Neural cell (in vitro differentiated cells): ENCODE measurements around the gene LRMDA. TPM values are rescaled to one million over a fixed set of nuclear protein-coding genes. Genes with fewer than 3 reads are reported as not detected.

ENCODE experiments used
- H2AFZ ChIP-seq: fragments of 200-600, 300-800 bp; sonication (generic), shearing (Covaris generic); 2 replicates; pipeline ENCODE4 v1.6.0; 2014; ENCODE audit warnings: low read depth, mild to moderate bottlenecking, antibody characterized with exemption, low read length, moderate library complexity
- H3F3A ChIP-seq: fragments of 200-600 bp; shearing (Covaris generic); 2 replicates; pipeline ENCODE4 v1.6.1; 2016; ENCODE audit warnings: mild to moderate bottlenecking, moderate library complexity, mixed read lengths, antibody characterized with exemption, low read length; ENCODE audit not compliant: insufficient read depth, poor library complexity, severe bottlenecking
- H3K27ac ChIP-seq: fragments of 200-600, 300-800 bp; sonication (generic), shearing (Covaris generic); 2 replicates; pipeline ENCODE4 v1.5.1; 2014; ENCODE audit warnings: mild to moderate bottlenecking, low read length, moderate library complexity
- H3K27me3 ChIP-seq: fragments of 300-800, 200-600 bp; sonication (generic), shearing (Covaris generic); 2 replicates; pipeline ENCODE4 v1.6.0; 2014; ENCODE audit warnings: mild to moderate bottlenecking, low read depth, low read length, moderate library complexity; ENCODE audit not compliant: insufficient read depth
- H3K36me3 ChIP-seq: fragments of 300-800, 200-600 bp; sonication (generic), shearing (Covaris generic); 2 replicates; pipeline ENCODE4 v1.5.1; 2014; ENCODE audit warnings: mild to moderate bottlenecking, antibody characterized with exemption, low read length, moderate library complexity; ENCODE audit not compliant: insufficient read depth
- H3K4me2 ChIP-seq: fragments of 300-800, 200-600 bp; sonication (generic), shearing (Covaris generic); 2 replicates; pipeline ENCODE4 v1.6.0; 2014; ENCODE audit warnings: mild to moderate bottlenecking, low read length
- H3K4me3 ChIP-seq: fragments of 300-800, 200-600 bp; sonication (generic), shearing (Covaris generic); 2 replicates; pipeline ENCODE4 v1.5.1; 2014; ENCODE audit warnings: mild to moderate bottlenecking, low read length, moderate library complexity
- H3K79me2 ChIP-seq: fragments of 200-600 bp; shearing (Covaris generic); replicated peaks from 2 replicates; pipeline ENCODE4 v1.6.0; 2014; ENCODE audit warnings: mild to moderate bottlenecking, low read length, moderate library complexity; ENCODE audit not compliant: insufficient read depth
- H3K9ac ChIP-seq: fragments of 300-800, 200-600 bp; sonication (generic), shearing (Covaris generic); 2 replicates; pipeline ENCODE4 v1.6.1; 2016; ENCODE audit warnings: mild to moderate bottlenecking, low read length, mixed read lengths
- H3K9me2 ChIP-seq: fragments of 200-600 bp; shearing (Covaris generic); 2 replicates; pipeline ENCODE4 v1.6.1; 2016; ENCODE audit warnings: mild to moderate bottlenecking, low read length, mixed read lengths; ENCODE audit not compliant: insufficient read depth
- H3K9me3 ChIP-seq: fragments of 200-600, 300-800 bp; sonication (generic), shearing (Covaris generic); 2 replicates; pipeline ENCODE4 v1.6.1; 2016; ENCODE audit warnings: mild to moderate bottlenecking, mixed run types, low read length, moderate library complexity, mixed read lengths
- H4K20me1 ChIP-seq: fragments of 200-600 bp; shearing (Covaris generic); 2 replicates; pipeline ENCODE4 v1.6.1; 2016; ENCODE audit warnings: mild to moderate bottlenecking, mixed run types; ENCODE audit not compliant: insufficient read depth
- EP300 ChIP-seq: fragments of 450-650 bp; conservative IDR thresholded peaks from 2 replicates; pipeline ENCODE4 v1.6.1; 2014; ENCODE audit warnings: antibody characterized with exemption, mild to moderate bottlenecking, moderate library complexity; ENCODE audit not compliant: poor library complexity, severe bottlenecking
- EZH2 ChIP-seq: fragments of 200-600, 300-800 bp; shearing (Covaris generic), sonication (generic); IDR thresholded peaks from 2 replicates; pipeline ENCODE4 v1.6.1; 2014; ENCODE audit warnings: antibody characterized with exemption, low read length, borderline replicate concordance, mild to moderate bottlenecking; ENCODE audit not compliant: insufficient read depth, poor library complexity, severe bottlenecking
- MXI1 ChIP-seq: fragments of 450-650 bp; conservative IDR thresholded peaks from 2 replicates; pipeline ENCODE4 v1.6.1; 2014; ENCODE audit warnings: antibody characterized with exemption, mild to moderate bottlenecking; ENCODE audit not compliant: poor library complexity, severe bottlenecking
- POLR2AphosphoS5 ChIP-seq: IDR thresholded peaks from 2 replicates; pipeline ENCODE4 v1.6.1; 2012
- RAD21 ChIP-seq: fragments of 450-650 bp; conservative IDR thresholded peaks from 2 replicates; pipeline ENCODE4 v1.6.1; 2014; ENCODE audit warnings: antibody characterized with exemption, mild to moderate bottlenecking, moderate library complexity
- SMC3 ChIP-seq: fragments of 450-650 bp; conservative IDR thresholded peaks from 2 replicates; pipeline ENCODE4 v1.6.1; 2014; ENCODE audit warnings: antibody characterized with exemption, mild to moderate bottlenecking, moderate library complexity; ENCODE audit not compliant: poor library complexity
- TAF1 ChIP-seq: IDR thresholded peaks from 2 replicates; pipeline ENCODE4 v1.6.1; 2012; ENCODE audit warnings: low read depth
- polyA plus RNA-seq: library from polyadenylated mRNA; depleted of rRNA; stranded (reverse); fragments of >200 nt; gene quantifications from 2 replicates; pipeline ENCODE4 v1.2.3, GENCODE V29; 2014
- TF ChIP-seq, protein P1 (sequence below): fragments of 450-650 bp; IDR thresholded peaks from 2 replicates; pipeline ENCODE4 v1.5.1; 2014; ENCODE audit warnings: antibody characterized with exemption, mild to moderate bottlenecking, moderate library complexity; ENCODE audit not compliant: poor library complexity, severe bottlenecking
- TF ChIP-seq, protein P2 (sequence below): IDR thresholded peaks from 2 replicates; pipeline ENCODE4 v1.6.1; 2012; ENCODE audit warnings: borderline replicate concordance

LRMDA gene
- polyA plus RNA-seq, 1 donor from 2014 or later, result 5.6 TPM

DNA sequence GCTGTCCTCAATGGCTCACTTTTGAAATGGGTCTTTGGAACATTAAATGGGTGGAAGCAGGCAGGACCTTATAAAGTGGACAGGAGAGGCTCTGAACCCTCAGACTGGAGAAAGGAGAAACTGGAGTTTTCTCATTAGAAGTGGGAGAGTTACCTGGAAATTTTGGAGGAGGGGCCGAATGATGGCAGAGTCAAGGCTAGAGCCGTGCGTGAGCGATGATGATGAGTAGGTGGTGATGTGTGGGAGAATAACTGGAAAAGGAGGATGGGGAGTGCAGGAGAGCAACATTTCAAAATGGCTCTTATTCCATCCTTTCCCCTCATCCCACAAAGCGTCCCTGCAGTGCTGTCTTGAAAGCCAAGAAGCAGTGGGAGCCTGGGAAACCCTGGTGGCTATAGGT, 274.0 kb downstream of the LRMDA start:
- H3K36me3 ChIP-seq, result no peaks in the 10 kb centered on the region
- H3K9me2 ChIP-seq, result no peaks in the 10 kb centered on the region
- H3K9ac ChIP-seq, result no peak overlapping the region
- no peak for TF ChIP-seq TAF1
- no peak for TF ChIP-seq POLR2AphosphoS5
- TF ChIP-seq MXI1, result no peak
- no peak for TF ChIP-seq SMC3
- TF ChIP-seq, protein P1, sequence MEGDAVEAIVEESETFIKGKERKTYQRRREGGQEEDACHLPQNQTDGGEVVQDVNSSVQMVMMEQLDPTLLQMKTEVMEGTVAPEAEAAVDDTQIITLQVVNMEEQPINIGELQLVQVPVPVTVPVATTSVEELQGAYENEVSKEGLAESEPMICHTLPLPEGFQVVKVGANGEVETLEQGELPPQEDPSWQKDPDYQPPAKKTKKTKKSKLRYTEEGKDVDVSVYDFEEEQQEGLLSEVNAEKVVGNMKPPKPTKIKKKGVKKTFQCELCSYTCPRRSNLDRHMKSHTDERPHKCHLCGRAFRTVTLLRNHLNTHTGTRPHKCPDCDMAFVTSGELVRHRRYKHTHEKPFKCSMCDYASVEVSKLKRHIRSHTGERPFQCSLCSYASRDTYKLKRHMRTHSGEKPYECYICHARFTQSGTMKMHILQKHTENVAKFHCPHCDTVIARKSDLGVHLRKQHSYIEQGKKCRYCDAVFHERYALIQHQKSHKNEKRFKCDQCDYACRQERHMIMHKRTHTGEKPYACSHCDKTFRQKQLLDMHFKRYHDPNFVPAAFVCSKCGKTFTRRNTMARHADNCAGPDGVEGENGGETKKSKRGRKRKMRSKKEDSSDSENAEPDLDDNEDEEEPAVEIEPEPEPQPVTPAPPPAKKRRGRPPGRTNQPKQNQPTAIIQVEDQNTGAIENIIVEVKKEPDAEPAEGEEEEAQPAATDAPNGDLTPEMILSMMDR, result no peak
- no peak for TF ChIP-seq RAD21
- H3K4me2 ChIP-seq, result no peak overlapping the region
- no peaks in the 10 kb centered on the region for H3K79me2 ChIP-seq
- no peak overlapping the region for H2AFZ ChIP-seq
- no peaks in the 10 kb centered on the region for H4K20me1 ChIP-seq
- no peaks in the 10 kb centered on the region for H3K9me3 ChIP-seq
- no peak overlapping the region for H3K4me3 ChIP-seq
- H3F3A ChIP-seq, result peaks cover 3% of the 10 kb centered on the region
- H3K27me3 ChIP-seq, result no peaks in the 10 kb centered on the region
- H3K27ac ChIP-seq, result no peak overlapping the region

DNA sequence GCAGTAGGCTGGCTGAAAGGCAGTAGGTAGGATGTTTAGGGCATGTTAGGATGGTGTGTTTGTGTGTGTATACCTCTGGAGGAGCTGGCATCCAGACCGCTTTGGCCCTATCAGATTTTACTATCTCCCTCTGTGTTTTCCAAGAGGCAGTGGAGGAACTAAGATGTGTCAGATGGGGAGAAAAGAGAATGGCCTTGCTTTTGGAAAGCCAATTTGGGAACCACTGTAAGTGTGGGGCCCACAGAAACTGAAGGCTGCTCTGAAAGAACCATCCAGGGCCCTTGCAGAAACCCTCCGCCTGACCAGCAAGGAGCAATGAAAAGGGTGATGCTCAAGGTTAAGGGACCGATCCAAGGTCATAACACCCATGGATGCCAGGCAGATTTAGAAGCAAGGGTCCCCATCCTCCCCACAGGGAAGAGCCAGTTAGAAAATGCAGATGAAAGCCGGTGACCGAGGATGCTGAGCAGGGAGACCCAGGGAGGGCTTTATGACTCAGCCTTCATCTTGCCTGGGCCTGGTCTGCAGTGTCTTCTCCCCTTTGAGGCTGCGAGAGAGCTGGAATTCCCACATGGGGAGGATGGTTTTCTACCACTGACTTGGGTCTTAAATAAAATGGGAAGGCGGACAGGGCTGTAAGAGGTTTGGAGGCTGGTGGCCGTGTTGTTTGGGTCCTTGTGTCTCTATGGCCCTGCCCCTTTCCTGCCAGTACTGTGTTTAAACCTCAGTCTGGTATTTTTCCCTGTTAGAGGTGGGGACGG, 275.8 kb downstream of the LRMDA start:
- H3K27ac ChIP-seq, result peak overlapping the region; percentile 68
- H2AFZ ChIP-seq, result no peak overlapping the region
- no peaks in the 10 kb centered on the region for H3K9me2 ChIP-seq
- H3K36me3 ChIP-seq, result no peaks in the 10 kb centered on the region
- no peaks in the 10 kb centered on the region for H3K27me3 ChIP-seq
- H3F3A ChIP-seq, result peaks cover 3% of the 10 kb centered on the region
- H3K9me3 ChIP-seq, result no peaks in the 10 kb centered on the region
- H3K4me2 ChIP-seq, result no peak overlapping the region
- H4K20me1 ChIP-seq, result no peaks in the 10 kb centered on the region
- TF ChIP-seq, protein P1, result no peak
- TF ChIP-seq EP300 (no peak), MXI1 (no peak), SMC3 (no peak), RAD21 (no peak), EZH2 (no peak)
- TF ChIP-seq, protein P2, sequence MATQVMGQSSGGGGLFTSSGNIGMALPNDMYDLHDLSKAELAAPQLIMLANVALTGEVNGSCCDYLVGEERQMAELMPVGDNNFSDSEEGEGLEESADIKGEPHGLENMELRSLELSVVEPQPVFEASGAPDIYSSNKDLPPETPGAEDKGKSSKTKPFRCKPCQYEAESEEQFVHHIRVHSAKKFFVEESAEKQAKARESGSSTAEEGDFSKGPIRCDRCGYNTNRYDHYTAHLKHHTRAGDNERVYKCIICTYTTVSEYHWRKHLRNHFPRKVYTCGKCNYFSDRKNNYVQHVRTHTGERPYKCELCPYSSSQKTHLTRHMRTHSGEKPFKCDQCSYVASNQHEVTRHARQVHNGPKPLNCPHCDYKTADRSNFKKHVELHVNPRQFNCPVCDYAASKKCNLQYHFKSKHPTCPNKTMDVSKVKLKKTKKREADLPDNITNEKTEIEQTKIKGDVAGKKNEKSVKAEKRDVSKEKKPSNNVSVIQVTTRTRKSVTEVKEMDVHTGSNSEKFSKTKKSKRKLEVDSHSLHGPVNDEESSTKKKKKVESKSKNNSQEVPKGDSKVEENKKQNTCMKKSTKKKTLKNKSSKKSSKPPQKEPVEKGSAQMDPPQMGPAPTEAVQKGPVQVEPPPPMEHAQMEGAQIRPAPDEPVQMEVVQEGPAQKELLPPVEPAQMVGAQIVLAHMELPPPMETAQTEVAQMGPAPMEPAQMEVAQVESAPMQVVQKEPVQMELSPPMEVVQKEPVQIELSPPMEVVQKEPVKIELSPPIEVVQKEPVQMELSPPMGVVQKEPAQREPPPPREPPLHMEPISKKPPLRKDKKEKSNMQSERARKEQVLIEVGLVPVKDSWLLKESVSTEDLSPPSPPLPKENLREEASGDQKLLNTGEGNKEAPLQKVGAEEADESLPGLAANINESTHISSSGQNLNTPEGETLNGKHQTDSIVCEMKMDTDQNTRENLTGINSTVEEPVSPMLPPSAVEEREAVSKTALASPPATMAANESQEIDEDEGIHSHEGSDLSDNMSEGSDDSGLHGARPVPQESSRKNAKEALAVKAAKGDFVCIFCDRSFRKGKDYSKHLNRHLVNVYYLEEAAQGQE, result no peak
- H3K4me3 ChIP-seq, result peak overlapping the region; percentile 15
- H3K79me2 ChIP-seq, result no peaks in the 10 kb centered on the region
- H3K9ac ChIP-seq, result peak overlapping the region; percentile 48
